ENCODE measurements around the gene PDHA1.

- TF ChIP-seq, protein P1, sequence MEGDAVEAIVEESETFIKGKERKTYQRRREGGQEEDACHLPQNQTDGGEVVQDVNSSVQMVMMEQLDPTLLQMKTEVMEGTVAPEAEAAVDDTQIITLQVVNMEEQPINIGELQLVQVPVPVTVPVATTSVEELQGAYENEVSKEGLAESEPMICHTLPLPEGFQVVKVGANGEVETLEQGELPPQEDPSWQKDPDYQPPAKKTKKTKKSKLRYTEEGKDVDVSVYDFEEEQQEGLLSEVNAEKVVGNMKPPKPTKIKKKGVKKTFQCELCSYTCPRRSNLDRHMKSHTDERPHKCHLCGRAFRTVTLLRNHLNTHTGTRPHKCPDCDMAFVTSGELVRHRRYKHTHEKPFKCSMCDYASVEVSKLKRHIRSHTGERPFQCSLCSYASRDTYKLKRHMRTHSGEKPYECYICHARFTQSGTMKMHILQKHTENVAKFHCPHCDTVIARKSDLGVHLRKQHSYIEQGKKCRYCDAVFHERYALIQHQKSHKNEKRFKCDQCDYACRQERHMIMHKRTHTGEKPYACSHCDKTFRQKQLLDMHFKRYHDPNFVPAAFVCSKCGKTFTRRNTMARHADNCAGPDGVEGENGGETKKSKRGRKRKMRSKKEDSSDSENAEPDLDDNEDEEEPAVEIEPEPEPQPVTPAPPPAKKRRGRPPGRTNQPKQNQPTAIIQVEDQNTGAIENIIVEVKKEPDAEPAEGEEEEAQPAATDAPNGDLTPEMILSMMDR (conservative IDR thresholded peaks at IDR 0.05 in 1 of 2, IDR thresholded peaks at IDR 0.05 in 1 of 2; ENCODE audit: low read depth in 1 of 2, low read length in 2 of 2) = no peak
- no peak for TF ChIP-seq EZH2 (IDR thresholded peaks at IDR 0.05; ENCODE audit: low read length, missing control alignments)
These were observed 7.2 kb downstream of the PDHA1 start for GRCh38 chrX:19350941-19351384.

Measured in fibroblast of lung (primary cell).